Adrenal gland (tissue), 12 donors: Measurements from ENCODE around the gene ST8SIA4. TPM values are rescaled to one million over a fixed set of nuclear protein-coding genes. Genes with fewer than 3 reads are reported as not detected.

Experiments used
- DNase-seq, 7 donors: peaks; one replicate each; pipeline ENCODE4 v3.0.0-alpha.2; 2019 to 2020
- H3K27ac ChIP-seq, 5 donors: fragments of 200-600 bp; sonication (generic) in 4 of 5; 1 replicate in 3 of 5; 2 replicates in 2 of 5; pipeline versions ENCODE4 v1.5.1 to v1.8.0; 2016 to 2020; ENCODE audit warnings: mild to moderate bottlenecking in 1 of 5
- H3K27me3 ChIP-seq: fragments of 200-600 bp; 2 replicates; pipeline ENCODE4 v1.8.0; 2021
- H3K36me3 ChIP-seq, 2 donors: fragments of 200-600 bp; replicated peaks in 1 of 2; 1 replicate in 1 of 2; 2 replicates in 1 of 2; pipeline versions ENCODE4 v1.5.1 to v1.8.0; 2018 to 2022
- H3K4me1 ChIP-seq, 2 donors: fragments of 200-600 bp; replicated peaks in 1 of 2; 1 replicate in 1 of 2; 2 replicates in 1 of 2; pipeline versions ENCODE4 v1.5.1 to v1.8.0; 2018 to 2021
- H3K4me3 ChIP-seq, 4 donors: fragments of 200-600 bp; sonication (generic) in 3 of 4; one replicate each; pipeline ENCODE4 v1.5.1; 2016 to 2018
- H3K9me3 ChIP-seq, 3 donors: fragments of 200-600 bp; sonication (generic) in 1 of 3; replicated peaks in 1 of 3; 1 replicate in 2 of 3; 2 replicates in 1 of 3; pipeline versions ENCODE4 v1.5.1 to v1.8.0; 2016 to 2021
- POLR2A ChIP-seq, 2 donors: fragments of 450-650 bp; IDR thresholded peaks; one replicate each; pipeline ENCODE4 v1.6.1; 2017; ENCODE audit warnings: antibody characterized with exemption in 2 of 2, mild to moderate bottlenecking in 2 of 2, moderate library complexity in 1 of 2
- WGBS, 4 donors: extraction: QIAGEN DNeasy Blood & Tissue Kit in 2 of 4; methylation state at CpG; one replicate each; pipeline versions ENCODE4 v1.1.5 to v1.1.7; 2013 to 2017; 5-methylcytosine and 5-hydroxymethylcytosine counted together
- intact Hi-C, 2 donors: fragments of 100-400 bp; cut with DNase I; formaldehyde crosslinking; loops; one replicate each; pipeline versions ENCODE4 v1.14.1 to v1.15.0; 2022 to 2023
- polyA plus RNA-seq, 3 donors: library from polyadenylated mRNA; stranded (reverse); fragments of 200-250 nt in 2 of 3; fragments of 350-450 nt in 1 of 3; fragmentation: Illumina TruSeq in 1 of 3; extraction: RNeasy Lipid Tissue Mini Kit (QIAGEN cat#74804) in 1 of 3; gene quantifications; one replicate each; pipeline ENCODE4 v1.2.3, GENCODE V29; 2013 to 2014
- total RNA-seq, 9 donors: library from RNA; depleted of rRNA in 4 of 9; stranded (reverse); fragments of >200 nt in 4 of 9; fragments of 120-200 nt in 1 of 9; fragmentation: NEBNext Ultra II Directional in 1 of 9; extraction: Animal tissue kit (Norgen Biotek cat#: 25700) in 1 of 9; gene quantifications; one replicate each; pipeline versions ENCODE4 v1.1.0 to v1.2.4, GENCODE V29; 2013 to 2023
- TF ChIP-seq, protein P1 (sequence below), 6 experiments: fragments of 450-650 bp in 4 of 6; fragments of 200-600 bp in 2 of 6; sonication (generic) in 1 of 6; IDR thresholded peaks; 1 replicate in 5 of 6; 2 replicates in 1 of 6; pipeline versions ENCODE4 v1.5.1 to v1.8.0; 2016 to 2021; ENCODE audit warnings: antibody characterized with exemption in 6 of 6, mild to moderate bottlenecking in 2 of 6, moderate library complexity in 1 of 6
- donor health status: healthy with polysubstance abuse.
- donor health status: Bipolar disorder and iron deficiency.
- donor health status: DM: yes; HTN: yes; CAD: no.
- donor health status: DM: no; HTN: no; CAD: no.
- donor health status: DM: no; HTN: no; CAD: no.
- donor health status: DM: yes; HTN: yes; CAD: no.

The ST8SIA4 gene
- total and polyA plus RNA-seq, 12 donors, result 0.85 to 11.4 (median 5.5) TPM

DNA sequence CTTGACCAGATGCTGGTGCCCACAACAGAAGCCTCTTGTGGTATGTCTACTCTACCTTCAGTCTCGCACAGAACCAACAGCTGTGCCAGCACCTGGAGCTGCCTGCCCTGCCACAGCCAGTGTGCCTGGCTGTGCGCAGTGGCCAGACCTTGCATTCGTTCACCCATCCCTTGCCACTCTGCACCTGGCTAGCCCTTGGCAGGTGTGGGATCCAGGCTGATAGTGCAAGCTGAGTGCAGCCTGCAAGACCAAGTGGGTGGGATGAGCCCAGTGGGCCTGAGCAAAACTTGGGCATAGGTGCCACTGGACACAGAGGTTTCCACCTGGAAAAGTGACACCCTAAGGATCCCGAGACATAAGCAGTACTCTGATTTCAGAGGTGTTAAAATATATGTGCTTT, 108.2 kb downstream of the ST8SIA4 start:
- TF ChIP-seq, protein P1, sequence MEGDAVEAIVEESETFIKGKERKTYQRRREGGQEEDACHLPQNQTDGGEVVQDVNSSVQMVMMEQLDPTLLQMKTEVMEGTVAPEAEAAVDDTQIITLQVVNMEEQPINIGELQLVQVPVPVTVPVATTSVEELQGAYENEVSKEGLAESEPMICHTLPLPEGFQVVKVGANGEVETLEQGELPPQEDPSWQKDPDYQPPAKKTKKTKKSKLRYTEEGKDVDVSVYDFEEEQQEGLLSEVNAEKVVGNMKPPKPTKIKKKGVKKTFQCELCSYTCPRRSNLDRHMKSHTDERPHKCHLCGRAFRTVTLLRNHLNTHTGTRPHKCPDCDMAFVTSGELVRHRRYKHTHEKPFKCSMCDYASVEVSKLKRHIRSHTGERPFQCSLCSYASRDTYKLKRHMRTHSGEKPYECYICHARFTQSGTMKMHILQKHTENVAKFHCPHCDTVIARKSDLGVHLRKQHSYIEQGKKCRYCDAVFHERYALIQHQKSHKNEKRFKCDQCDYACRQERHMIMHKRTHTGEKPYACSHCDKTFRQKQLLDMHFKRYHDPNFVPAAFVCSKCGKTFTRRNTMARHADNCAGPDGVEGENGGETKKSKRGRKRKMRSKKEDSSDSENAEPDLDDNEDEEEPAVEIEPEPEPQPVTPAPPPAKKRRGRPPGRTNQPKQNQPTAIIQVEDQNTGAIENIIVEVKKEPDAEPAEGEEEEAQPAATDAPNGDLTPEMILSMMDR (IDR thresholded peaks at IDR 0.05), result no peak
- no peak for TF ChIP-seq POLR2A (IDR thresholded peaks at IDR 0.05)
- 88 to 91% (median 90%) methylated on average over 4 of the region's 4 CpGs for whole genome bisulfite sequencing, 4 donors
- DNase-seq, result no peak
- Histone ChIP-seq H3K36me3 (no peaks in the 10 kb centered on the region), H3K4me3 (no peak overlapping the region), H3K27me3 (no peaks in the 10 kb centered on the region), H3K27ac (no peak overlapping the region), H3K9me3 (no peaks in the 10 kb centered on the region), H3K4me1 (no peaks in the 10 kb centered on the region)
- intact Hi-C loops, result no loop called here

DNA sequence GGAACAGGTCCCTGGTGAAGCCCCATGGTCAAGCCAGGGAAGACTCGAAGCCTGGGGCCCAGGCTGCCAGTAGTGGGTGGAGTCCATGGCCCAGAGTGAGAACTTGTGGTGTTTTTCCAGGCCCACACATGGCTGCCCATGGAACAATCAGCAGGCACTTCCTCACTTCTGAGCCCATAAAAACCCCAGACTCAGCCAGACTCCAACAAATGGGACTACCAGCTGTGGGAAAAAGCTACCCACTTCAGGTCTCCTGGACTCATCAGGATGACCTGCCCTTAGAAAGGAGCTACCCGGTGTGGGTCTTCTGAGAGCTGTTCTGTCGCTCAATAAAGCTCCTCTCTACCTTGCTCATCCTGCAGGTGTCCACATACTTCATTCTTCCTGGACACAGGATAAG, 108.9 kb downstream of the ST8SIA4 start:
- H3K9me3 ChIP-seq, result no peaks in the 10 kb centered on the region
- DNase-seq, result no peak
- no peaks in the 10 kb centered on the region for H3K27me3 ChIP-seq
- intact Hi-C loops, result no loop called here
- TF ChIP-seq, protein P1 (IDR thresholded peaks at IDR 0.05), result no peak
- TF ChIP-seq POLR2A (IDR thresholded peaks at IDR 0.05), result no peak
- H3K4me1 ChIP-seq, result no peaks in the 10 kb centered on the region
- H3K36me3 ChIP-seq, result no peaks in the 10 kb centered on the region
- WGBS, 4 donors, result 90 to 98% (median 96%) methylated on average over 2 to 3 of the region's 3 CpGs
- H3K4me3 ChIP-seq, result no peak overlapping the region
- H3K27ac ChIP-seq, result no peak overlapping the region

DNA sequence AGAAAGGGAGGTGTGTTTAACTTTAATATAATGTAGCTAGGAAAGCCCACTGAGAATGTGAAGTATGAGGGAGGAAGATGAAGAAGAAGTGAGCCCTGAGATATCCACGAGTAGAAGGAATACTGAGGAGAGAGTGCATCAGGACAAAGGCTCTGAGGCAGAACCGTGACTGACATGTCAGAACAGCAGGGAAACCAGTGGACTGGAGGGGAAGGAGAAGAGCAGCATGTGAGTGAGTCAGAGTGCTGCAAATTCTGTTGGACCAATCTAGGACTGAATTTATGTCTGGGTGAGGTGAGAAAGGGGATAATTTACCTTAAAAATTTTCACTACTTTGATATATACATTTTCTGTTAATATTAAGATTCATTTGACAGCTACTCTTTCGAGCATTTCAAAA, 110.3 kb downstream of the ST8SIA4 start:
- intact Hi-C loops, result no loop called here
- Histone ChIP-seq H3K27ac (no peak overlapping the region), H3K27me3 (no peaks in the 10 kb centered on the region), H3K4me1 (no peaks in the 10 kb centered on the region), H3K36me3 (no peaks in the 10 kb centered on the region), H3K4me3 (no peak overlapping the region), H3K9me3 (no peaks in the 10 kb centered on the region)
- WGBS, 4 donors, result 64 to 74% (median 69%) methylated on average over 3 of the region's 3 CpGs
- TF ChIP-seq, protein P1 (IDR thresholded peaks at IDR 0.05), result no peak
- no peak for TF ChIP-seq POLR2A (IDR thresholded peaks at IDR 0.05)
- DNase-seq, result no peak

DNA sequence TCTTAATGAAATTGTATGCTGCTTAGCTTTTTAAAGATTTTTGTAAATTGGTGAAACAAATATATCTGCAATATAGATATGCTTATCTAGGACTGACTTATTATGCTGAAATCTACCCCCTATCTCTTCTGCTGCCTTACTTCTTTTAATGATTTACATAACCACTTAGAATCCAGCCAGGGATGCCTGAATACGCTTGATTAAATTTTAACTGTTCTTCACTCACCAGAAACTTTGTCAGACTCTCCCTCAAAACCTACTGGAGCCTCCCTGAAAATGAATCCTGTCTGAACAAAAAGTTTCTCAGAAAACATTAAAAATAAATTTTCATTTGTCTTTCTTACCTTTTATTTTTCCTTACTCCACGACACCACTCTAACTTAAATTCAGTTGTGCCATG, 111.7 kb downstream of the ST8SIA4 start:
- WGBS, 4 donors, result 81 to 91% (median 85%) methylated on average over 2 of the region's 2 CpGs
- intact Hi-C loops, result no loop called here

More for the DNA sequence above, 111.7 kb downstream of the ST8SIA4 start:
- no peaks in the 10 kb centered on the region for H3K36me3 ChIP-seq
- no peak for DNase-seq
- TF ChIP-seq, protein P1 (IDR thresholded peaks at IDR 0.05), result no peak
- no peak for TF ChIP-seq POLR2A (IDR thresholded peaks at IDR 0.05)
- no peak overlapping the region for H3K27ac ChIP-seq
- no peak overlapping the region for H3K4me3 ChIP-seq
- no peaks in the 10 kb centered on the region for H3K9me3 ChIP-seq
- H3K4me1 ChIP-seq, result no peaks in the 10 kb centered on the region
- H3K27me3 ChIP-seq, result no peaks in the 10 kb centered on the region
